ENCODE measurements around the gene OR10W1. TPM values are rescaled to one million over a fixed set of nuclear protein-coding genes. Genes with fewer than 3 reads are reported as not detected.

The OR10W1 gene
- total RNA-seq, 1 donor from 2014 or later, result not detected

Other genes with a start within 250 kb of the OR10W1 start
- not detected in 2 replicates for gene OR9Q1, start 244.4 kb downstream of the OR10W1 start, total RNA-seq
- gene OR6Q1, start 237.3 kb downstream of the OR10W1 start, total RNA-seq, result not detected in 2 replicates
- not detected in 2 replicates for gene OR9I1, start 142.7 kb downstream of the OR10W1 start, total RNA-seq
- not detected in 2 replicates for gene OR9Q2, start 79.2 kb downstream of the OR10W1 start, total RNA-seq
- not detected in 2 replicates for gene OR1S2, start 64.1 kb downstream of the OR10W1 start, total RNA-seq
- not detected in 2 replicates for gene OR1S1, start 55.5 kb downstream of the OR10W1 start, total RNA-seq
- not detected in 2 replicates for gene OR10Q1, start 39.3 kb downstream of the OR10W1 start, total RNA-seq
- not detected in 2 replicates for gene OR5B17, start 90.8 kb upstream of the OR10W1 start, total RNA-seq
- not detected in 2 replicates for gene OR5B3, start 138.6 kb upstream of the OR10W1 start, total RNA-seq
- not detected in 2 replicates for gene OR5B2, start 159.9 kb upstream of the OR10W1 start, total RNA-seq
- not detected in 2 replicates for gene OR5B12, start 174.0 kb upstream of the OR10W1 start, total RNA-seq
- gene OR5B21, start 239.8 kb upstream of the OR10W1 start, total RNA-seq, result not detected in 2 replicates

Measured in astrocyte (in vitro differentiated cells and primary cell).